ENCODE data around the gene RUFY3.

The RUFY3 gene

GRCh38 chr4:70801265-70801809, 79.6 kb downstream of the RUFY3 start:
- no peak for DNase-seq (ENCODE audit: low read depth)
- in situ Hi-C loops (cut with HindIII; ENCODE audit: low sequenced_read_pairs): no loop called here
- TF ChIP-seq, protein P1, sequence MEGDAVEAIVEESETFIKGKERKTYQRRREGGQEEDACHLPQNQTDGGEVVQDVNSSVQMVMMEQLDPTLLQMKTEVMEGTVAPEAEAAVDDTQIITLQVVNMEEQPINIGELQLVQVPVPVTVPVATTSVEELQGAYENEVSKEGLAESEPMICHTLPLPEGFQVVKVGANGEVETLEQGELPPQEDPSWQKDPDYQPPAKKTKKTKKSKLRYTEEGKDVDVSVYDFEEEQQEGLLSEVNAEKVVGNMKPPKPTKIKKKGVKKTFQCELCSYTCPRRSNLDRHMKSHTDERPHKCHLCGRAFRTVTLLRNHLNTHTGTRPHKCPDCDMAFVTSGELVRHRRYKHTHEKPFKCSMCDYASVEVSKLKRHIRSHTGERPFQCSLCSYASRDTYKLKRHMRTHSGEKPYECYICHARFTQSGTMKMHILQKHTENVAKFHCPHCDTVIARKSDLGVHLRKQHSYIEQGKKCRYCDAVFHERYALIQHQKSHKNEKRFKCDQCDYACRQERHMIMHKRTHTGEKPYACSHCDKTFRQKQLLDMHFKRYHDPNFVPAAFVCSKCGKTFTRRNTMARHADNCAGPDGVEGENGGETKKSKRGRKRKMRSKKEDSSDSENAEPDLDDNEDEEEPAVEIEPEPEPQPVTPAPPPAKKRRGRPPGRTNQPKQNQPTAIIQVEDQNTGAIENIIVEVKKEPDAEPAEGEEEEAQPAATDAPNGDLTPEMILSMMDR (IDR thresholded peaks at IDR 0.05; ENCODE audit: low read depth, low read length, missing control alignments): no peak
- H3K4me3 ChIP-seq (ENCODE audit: low read depth, low read length): no peak overlapping the region

DNA sequence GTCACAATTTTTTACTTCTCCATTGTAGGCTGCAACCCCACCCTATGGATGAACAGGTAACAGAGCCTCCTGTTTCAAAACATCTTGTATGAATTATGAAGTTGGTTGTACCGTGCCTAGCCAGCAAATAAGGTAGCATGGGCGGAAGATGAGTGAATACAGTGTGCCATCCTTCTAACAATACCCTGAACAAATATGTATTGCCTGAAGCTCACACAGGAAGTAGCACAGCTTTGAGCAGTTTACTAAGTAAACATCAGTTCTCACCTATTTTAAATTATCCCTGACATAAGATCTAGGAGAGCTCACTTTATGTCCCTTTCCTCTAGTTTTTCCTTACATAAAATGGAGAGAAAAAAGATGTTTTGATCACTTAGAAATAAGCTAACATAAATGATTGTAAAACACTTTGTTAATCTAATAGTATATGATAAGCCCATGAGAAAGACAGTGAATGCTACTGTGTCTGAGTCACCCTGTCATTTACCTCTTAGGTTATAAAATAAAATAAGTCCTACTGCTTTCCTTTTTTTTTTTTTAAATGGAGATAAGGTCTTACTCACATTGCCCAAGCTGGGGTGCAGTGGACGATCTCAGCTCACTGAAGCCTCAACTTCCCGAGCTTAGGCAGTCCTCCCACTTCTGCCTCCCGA, 81.3 kb downstream of the RUFY3 start:
- TF ChIP-seq, protein P1 (IDR thresholded peaks at IDR 0.05; ENCODE audit: low read depth, low read length, missing control alignments): no peak
- no peak overlapping the region for H3K4me3 ChIP-seq (ENCODE audit: low read depth, low read length)
- DNase-seq (ENCODE audit: low read depth): no peak
- in situ Hi-C loops (cut with HindIII; ENCODE audit: low sequenced_read_pairs): no loop called here

- TF ChIP-seq, protein P1 (IDR thresholded peaks at IDR 0.05; ENCODE audit: low read depth, low read length, missing control alignments): no peak
- H3K4me3 ChIP-seq (ENCODE audit: low read depth, low read length): no peak overlapping the region
- in situ Hi-C loops (cut with HindIII; ENCODE audit: low sequenced_read_pairs): no loop called here
- no peak for DNase-seq (ENCODE audit: low read depth)
These were observed 86.4 kb downstream of the RUFY3 start for GRCh38 chr4:70808151-70808550.

DNA sequence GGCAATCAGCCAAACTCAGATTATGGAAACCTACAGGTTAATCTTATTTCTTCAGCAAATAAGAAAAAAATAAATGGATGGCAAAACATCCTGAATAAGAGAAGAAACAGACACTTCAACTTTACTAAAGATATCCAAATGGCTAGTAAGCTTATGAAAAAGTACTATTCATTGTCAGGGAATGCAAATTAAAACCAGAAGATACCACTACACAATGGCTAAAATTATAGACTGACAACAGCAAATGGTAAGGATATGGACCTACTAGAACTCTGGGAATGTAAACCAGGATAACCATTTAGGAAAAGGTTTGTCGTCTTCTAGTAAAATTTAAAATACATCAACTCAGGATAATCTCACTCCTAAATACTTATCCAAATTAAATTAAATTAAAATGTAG, 93.6 kb downstream of the RUFY3 start:
- DNase-seq (ENCODE audit: low read depth): no peak
- in situ Hi-C loops (cut with HindIII; ENCODE audit: low sequenced_read_pairs): no loop called here
- TF ChIP-seq, protein P1 (IDR thresholded peaks at IDR 0.05; ENCODE audit: low read depth, low read length, missing control alignments): no peak
- no peak overlapping the region for H3K4me3 ChIP-seq (ENCODE audit: low read depth, low read length)

DNA sequence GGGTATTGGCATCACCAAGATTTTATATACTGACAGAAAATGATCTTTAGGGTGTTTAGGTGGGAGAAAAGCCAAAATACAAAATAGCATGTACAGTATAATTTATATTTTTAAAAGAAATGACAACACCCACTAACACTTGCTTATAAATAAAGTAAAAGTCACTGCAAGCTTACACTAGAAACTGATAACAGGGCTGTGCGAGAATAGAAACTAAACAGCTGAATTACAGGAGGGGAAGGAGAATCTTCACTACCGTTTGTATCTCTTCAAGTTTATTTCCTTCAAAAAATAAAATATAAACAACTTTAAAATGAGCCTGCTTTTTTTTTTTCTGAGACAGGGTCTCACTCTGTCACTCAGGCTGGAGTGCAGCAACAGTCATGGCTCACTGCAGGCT, 95.1 kb downstream of the RUFY3 start:
- in situ Hi-C loops (cut with HindIII; ENCODE audit: low sequenced_read_pairs): no loop called here
- TF ChIP-seq, protein P1 (IDR thresholded peaks at IDR 0.05; ENCODE audit: low read depth, low read length, missing control alignments): no peak
- no peak for DNase-seq (ENCODE audit: low read depth)
- no peak overlapping the region for H3K4me3 ChIP-seq (ENCODE audit: low read depth, low read length)

- in situ Hi-C loops (cut with HindIII; ENCODE audit: low sequenced_read_pairs): no loop called here
- DNase-seq (ENCODE audit: low read depth): no peak
- H3K4me3 ChIP-seq (ENCODE audit: low read depth, low read length): no peak overlapping the region
- TF ChIP-seq, protein P1 (IDR thresholded peaks at IDR 0.05; ENCODE audit: low read depth, low read length, missing control alignments): no peak
These were observed 96.5 kb downstream of the RUFY3 start for GRCh38 chr4:70818173-70818855.
